ENCODE measurements around the gene HCFC1R1.

DNA sequence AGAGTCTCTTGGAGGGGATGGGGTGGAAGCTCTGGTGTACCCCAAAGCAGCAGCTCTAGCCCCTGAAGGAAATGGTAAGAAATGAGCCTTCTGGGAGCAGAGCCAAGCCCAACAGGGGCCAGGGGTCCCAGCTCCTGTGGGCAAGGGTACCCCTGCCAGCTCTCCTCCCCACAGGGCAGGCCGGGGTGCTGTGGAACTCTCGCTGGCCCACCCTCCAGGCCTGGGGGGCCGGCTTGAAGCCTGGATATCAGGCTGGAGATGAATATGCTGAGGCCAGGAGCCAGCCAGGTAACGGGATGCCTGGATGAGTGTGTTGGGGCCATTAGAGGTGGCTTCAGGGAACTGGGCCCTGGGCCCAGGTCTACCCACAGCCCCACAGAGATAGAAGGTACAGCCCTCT, 23.2 kb downstream of the HCFC1R1 start:
- TF ChIP-seq CTCF (IDR thresholded peaks at IDR 0.05) (no peak), EZH2 (IDR thresholded peaks at IDR 0.05) (no peak)
